Measurements from ENCODE around the gene UPF3A. TPM values are rescaled to one million over a fixed set of nuclear protein-coding genes. Genes with fewer than 3 reads are reported as not detected.

Gene UPF3A
- total RNA-seq, 4 donors from 2014 or later, result 19.1 to 42.5 (median 25.6) TPM

- Histone ChIP-seq H3K9me3 (no peaks in the 10 kb centered on the region), H3K27me3 (no peaks in the 10 kb centered on the region), H3K36me3 (peaks cover 5 to 38% (median 5%) of the 10 kb centered on the region in 3 donors), H3K27ac (peak overlapping the region; percentile 97 to 99 (median 98)), H3K4me1 (peaks cover 2 to 44% (median 12%) of the 10 kb centered on the region in 3 donors), H3K4me3 (peak overlapping the region; percentile 69 to 95 (median 80))
- intact Hi-C loops (cut with DNase I), result no loop called here
- 0% methylated on average over 19 to 23 of the region's 50 CpGs for WGBS, 2 donors
- peak in 2 of 4 donors; percentile 25 to 58 for TF ChIP-seq POLR2A (IDR thresholded peaks at IDR 0.05)
- TF ChIP-seq CTCF (IDR thresholded peaks at IDR 0.05), result no peak
- no peak for DNase-seq
Measured at GRCh38 chr13:114282041-114282670, 755 bp downstream of the UPF3A start.

- peak overlapping the region in 1 of 4 donors; percentile 13 for H3K27ac ChIP-seq
- 71 to 77% methylated on average over 3 of the region's 3 CpGs for WGBS, 2 donors
- no peaks in the 10 kb centered on the region for H3K27me3 ChIP-seq
- no peaks in the 10 kb centered on the region for H3K9me3 ChIP-seq
- H3K4me3 ChIP-seq, result no peak overlapping the region
- TF ChIP-seq POLR2A (IDR thresholded peaks at IDR 0.05) (no peak), CTCF (IDR thresholded peaks at IDR 0.05) (no peak)
- H3K36me3 ChIP-seq, result peaks cover 13 to 45% (median 16%) of the 10 kb centered on the region in 3 donors
- no peak for DNase-seq
- intact Hi-C loops (cut with DNase I), result no loop called here
- peaks cover 2 to 44% (median 12%) of the 10 kb centered on the region in 3 donors for H3K4me1 ChIP-seq
Measured at GRCh38 chr13:114283576-114283975, 2.2 kb downstream of the UPF3A start.

GRCh38 chr13:114284680-114285079 lies 3.3 kb downstream of the UPF3A start:
- peaks cover 13 to 56% (median 18%) of the 10 kb centered on the region in 3 donors for H3K36me3 ChIP-seq
- peaks cover 2 to 44% (median 12%) of the 10 kb centered on the region in 3 donors for H3K4me1 ChIP-seq
- TF ChIP-seq CTCF (IDR thresholded peaks at IDR 0.05) (no peak), POLR2A (IDR thresholded peaks at IDR 0.05) (no peak)
- peak overlapping the region in 1 of 4 donors; percentile 23 for H3K27ac ChIP-seq
- no peak for DNase-seq
- no peaks in the 10 kb centered on the region for H3K27me3 ChIP-seq
- 94% methylated on average over 8 of the region's 8 CpGs for WGBS, 2 donors
- H3K4me3 ChIP-seq, result no peak overlapping the region
- intact Hi-C loops (cut with DNase I), result no loop called here
- no peaks in the 10 kb centered on the region for H3K9me3 ChIP-seq

- Histone ChIP-seq H3K27me3 (no peaks in the 10 kb centered on the region), H3K36me3 (peaks cover 13 to 62% (median 18%) of the 10 kb centered on the region in 3 donors), H3K4me3 (no peak overlapping the region), H3K27ac (peak overlapping the region in 1 of 4 donors; percentile 23), H3K9me3 (no peaks in the 10 kb centered on the region), H3K4me1 (peaks cover 2 to 38% (median 11%) of the 10 kb centered on the region in 3 donors)
- no peak for DNase-seq
- intact Hi-C loops (cut with DNase I), result no loop called here
- WGBS, 2 donors, result 63 to 67% methylated on average over 2 to 4 of the region's 4 CpGs
- no peak for TF ChIP-seq POLR2A (IDR thresholded peaks at IDR 0.05)
- TF ChIP-seq CTCF (IDR thresholded peaks at IDR 0.05), result no peak
Measured at GRCh38 chr13:114285166-114285808, 3.9 kb downstream of the UPF3A start.

- H3K27ac ChIP-seq, result no peak overlapping the region
- 86 to 99% methylated on average over 6 to 8 of the region's 8 CpGs for WGBS, 2 donors
- intact Hi-C loops (cut with DNase I), result no loop called here
- DNase-seq, result no peak
- no peak overlapping the region for H3K4me3 ChIP-seq
- no peaks in the 10 kb centered on the region for H3K27me3 ChIP-seq
- TF ChIP-seq CTCF (IDR thresholded peaks at IDR 0.05) (no peak), POLR2A (IDR thresholded peaks at IDR 0.05) (no peak)
- no peaks in the 10 kb centered on the region for H3K9me3 ChIP-seq
- H3K4me1 ChIP-seq, result peaks cover 2 to 30% (median 6%) of the 10 kb centered on the region in 3 donors
- peaks cover 15 to 77% (median 18%) of the 10 kb centered on the region in 3 donors for H3K36me3 ChIP-seq
Measured at GRCh38 chr13:114286808-114287207, 5.4 kb downstream of the UPF3A start.
